ENCODE measurements around the gene GPC6. TPM values are rescaled to one million over a fixed set of nuclear protein-coding genes. Genes with fewer than 3 reads are reported as not detected.

The GPC6 gene
- total and polyA plus RNA-seq, 2 donors (not counting 1 experiment from before 2014, with no cell fraction given), result not detected

- H3K27me3 ChIP-seq (replicated peaks in 1 of 4; ENCODE audit: control extremely low read depth in 1 of 4, control insufficient read depth in 3 of 4, insufficient read depth in 4 of 4, low read length in 3 of 4), result no peaks in the 10 kb centered on the region
- H2AFZ ChIP-seq (ENCODE audit: insufficient read depth, low read depth, low read length, poor library complexity, severe bottlenecking), result no peak overlapping the region
- no peaks in the 10 kb centered on the region for H3K4me1 ChIP-seq (ENCODE audit: control insufficient read depth in 2 of 2, insufficient read depth in 2 of 2, low read length in 2 of 2)
- no peaks in the 10 kb centered on the region for H4K20me1 ChIP-seq (ENCODE audit: control insufficient read depth, insufficient read depth, low read length, poor library complexity, severe bottlenecking)
- H3K9ac ChIP-seq (ENCODE audit: low read length), result no peak overlapping the region
- DNase-seq, result no peak
- H3K79me2 ChIP-seq (ENCODE audit: control insufficient read depth, insufficient read depth, low read length), result no peaks in the 10 kb centered on the region
- no peaks in the 10 kb centered on the region for H3K9me3 Mint-ChIP-seq (ENCODE audit: insufficient read depth)
- no peaks in the 10 kb centered on the region for H3K9me3 ChIP-seq (ENCODE audit: control extremely low read depth in 1 of 3, control insufficient read depth in 2 of 3, insufficient read depth in 1 of 3, low read length in 2 of 3)
- ATAC-seq (ENCODE audit: low read depth), result no peak
- no peaks in the 10 kb centered on the region for H3K36me3 ChIP-seq (replicated peaks in 1 of 2; ENCODE audit: control extremely low read depth in 1 of 2, control insufficient read depth in 1 of 2, extremely low read depth in 1 of 2, insufficient read depth in 2 of 2, low read length in 1 of 2)
- H3K4me2 ChIP-seq (replicated peaks; ENCODE audit: low read depth, low read length, poor library complexity, severe bottlenecking), result no peak overlapping the region
- no peaks in the 10 kb centered on the region for H3K4me1 Mint-ChIP-seq
- TF ChIP-seq EZH2 (IDR thresholded peaks at IDR 0.05; ENCODE audit: borderline replicate concordance, insufficient read depth, low read depth, low read length, poor library complexity, severe bottlenecking) (no peak), CTCF (IDR thresholded peaks at IDR 0.05) (no peak)
- H3K27me3 Mint-ChIP-seq, result no peaks in the 10 kb centered on the region
- ChIA-PET POLR2A (no interaction called here), CTCF (interaction anchor here (0.7 kb wide), 1 partner anchor 238 kb away, joined by 8 read pairs; no protein-coding TSS in a partner anchor)
- no peak overlapping the region for H3K27ac Mint-ChIP-seq
- intact Hi-C loops (cut with micrococcal nuclease), result no loop called here
- no peak overlapping the region for H3K4me3 Mint-ChIP-seq
- H3K4me3 ChIP-seq (ENCODE audit: control extremely low read depth in 1 of 5, extremely low read depth in 1 of 5, insufficient read depth in 1 of 5, low read depth in 2 of 5, low read length in 4 of 5), result no peak overlapping the region
- H3K27ac ChIP-seq (ENCODE audit: low read length in 2 of 2), result no peak overlapping the region
These were observed 886.6 kb downstream of the GPC6 start for GRCh38 chr13:94113245-94113644.

- Histone ChIP-seq H3K79me2 (ENCODE audit: control insufficient read depth, insufficient read depth, low read length) (no peaks in the 10 kb centered on the region), H3K36me3 (replicated peaks in 1 of 2; ENCODE audit: control extremely low read depth in 1 of 2, control insufficient read depth in 1 of 2, extremely low read depth in 1 of 2, insufficient read depth in 2 of 2, low read length in 1 of 2) (no peaks in the 10 kb centered on the region), H3K4me1 (ENCODE audit: control insufficient read depth in 2 of 2, insufficient read depth in 2 of 2, low read length in 2 of 2) (no peaks in the 10 kb centered on the region), H3K27ac (ENCODE audit: low read length in 2 of 2) (no peak overlapping the region), H3K27me3 (replicated peaks in 1 of 4; ENCODE audit: control extremely low read depth in 1 of 4, control insufficient read depth in 3 of 4, insufficient read depth in 4 of 4, low read length in 3 of 4) (no peaks in the 10 kb centered on the region), H3K4me3 (ENCODE audit: control extremely low read depth in 1 of 5, extremely low read depth in 1 of 5, insufficient read depth in 1 of 5, low read depth in 2 of 5, low read length in 4 of 5) (no peak overlapping the region), H2AFZ (ENCODE audit: insufficient read depth, low read depth, low read length, poor library complexity, severe bottlenecking) (no peak overlapping the region), H4K20me1 (ENCODE audit: control insufficient read depth, insufficient read depth, low read length, poor library complexity, severe bottlenecking) (no peaks in the 10 kb centered on the region), H3K9me3 (ENCODE audit: control extremely low read depth in 1 of 3, control insufficient read depth in 2 of 3, insufficient read depth in 1 of 3, low read length in 2 of 3) (no peaks in the 10 kb centered on the region), H3K4me2 (replicated peaks; ENCODE audit: low read depth, low read length, poor library complexity, severe bottlenecking) (no peak overlapping the region), H3K9ac (ENCODE audit: low read length) (no peak overlapping the region)
- Mint-ChIP-seq H3K4me1 (no peaks in the 10 kb centered on the region), H3K27ac (no peak overlapping the region), H3K4me3 (no peak overlapping the region), H3K9me3 (ENCODE audit: insufficient read depth) (no peaks in the 10 kb centered on the region), H3K27me3 (no peaks in the 10 kb centered on the region)
- CTCF ChIA-PET, result interaction anchor here (0.7 kb wide), 1 partner anchor 238 kb away, joined by 8 read pairs; no protein-coding TSS in a partner anchor
- intact Hi-C loops (cut with micrococcal nuclease), result no loop called here
- POLR2A ChIA-PET, result no interaction called here
- 100% methylated on average over 1 of the region's 1 CpG for WGBS (ENCODE audit: insufficient coverage)
- ATAC-seq (ENCODE audit: low read depth) (no peak), DNase-seq (no peak)
- no peak for TF ChIP-seq EZH2 (IDR thresholded peaks at IDR 0.05; ENCODE audit: borderline replicate concordance, insufficient read depth, low read depth, low read length, poor library complexity, severe bottlenecking)
- no peak for TF ChIP-seq CTCF (IDR thresholded peaks at IDR 0.05)
These were observed 887.6 kb downstream of the GPC6 start for GRCh38 chr13:94114166-94114565.

Measured in B cell (primary cell).